GM21360 (cell line): ENCODE data around the gene SPATA13.

Experiments used
- ATAC-seq: cut with Tn5 transposase; IDR thresholded peaks from one replicate; pipeline ENCODE4 v1.9.1; 2021; ENCODE audit warnings: mild to moderate bottlenecking, moderate library complexity; ENCODE audit not compliant: unreplicated experiment

Gene SPATA13

DNA sequence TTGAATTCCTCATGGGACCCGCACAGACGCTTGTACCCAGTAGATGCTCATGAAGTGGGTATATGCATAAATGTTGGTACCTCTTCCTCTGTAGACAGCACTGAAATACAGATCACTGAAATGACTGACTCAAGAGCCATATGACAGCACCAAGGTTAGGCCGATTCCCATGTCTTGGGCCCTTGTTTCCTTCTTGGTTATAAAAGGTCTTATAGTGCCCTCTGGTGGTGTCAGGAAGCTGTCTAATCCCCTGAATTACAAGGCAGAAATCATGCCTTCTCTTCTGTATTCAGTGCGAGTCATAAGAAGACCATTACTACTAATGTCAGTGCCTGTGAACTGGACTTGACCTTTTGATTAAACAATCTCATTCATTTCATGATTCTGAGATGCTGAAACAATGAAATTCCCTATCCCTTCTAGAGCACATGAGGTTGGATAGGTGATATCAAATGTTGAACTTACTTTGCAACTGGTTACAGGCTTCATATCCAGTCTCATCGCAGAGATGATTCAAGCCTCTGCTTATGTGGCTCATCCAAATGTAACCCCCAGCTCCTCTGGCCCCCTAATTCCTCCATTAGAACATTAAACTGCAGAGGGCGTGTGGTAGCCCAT is 59.7 kb downstream of the SPATA13 start:
- ATAC-seq: no peak

DNA sequence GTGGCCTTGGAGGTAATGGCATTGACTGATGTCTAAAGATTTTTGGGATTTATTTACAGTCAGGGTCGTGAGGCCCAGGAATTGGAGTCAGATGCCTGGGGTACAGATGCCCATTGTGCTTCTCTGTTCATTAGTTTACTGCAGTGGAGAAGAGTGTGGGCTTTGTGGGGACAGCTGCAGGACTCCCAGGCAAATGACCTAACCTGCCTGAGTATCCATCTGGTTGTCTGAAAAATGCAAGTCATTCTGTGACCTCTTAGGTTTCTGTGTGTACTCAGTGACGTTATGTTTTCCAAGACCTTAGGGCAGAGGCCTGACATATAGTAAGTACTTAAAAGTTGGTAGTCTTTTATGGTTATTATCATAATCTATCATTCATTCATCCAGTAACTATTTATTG is 60.5 kb downstream of the SPATA13 start:
- ATAC-seq: no peak

DNA sequence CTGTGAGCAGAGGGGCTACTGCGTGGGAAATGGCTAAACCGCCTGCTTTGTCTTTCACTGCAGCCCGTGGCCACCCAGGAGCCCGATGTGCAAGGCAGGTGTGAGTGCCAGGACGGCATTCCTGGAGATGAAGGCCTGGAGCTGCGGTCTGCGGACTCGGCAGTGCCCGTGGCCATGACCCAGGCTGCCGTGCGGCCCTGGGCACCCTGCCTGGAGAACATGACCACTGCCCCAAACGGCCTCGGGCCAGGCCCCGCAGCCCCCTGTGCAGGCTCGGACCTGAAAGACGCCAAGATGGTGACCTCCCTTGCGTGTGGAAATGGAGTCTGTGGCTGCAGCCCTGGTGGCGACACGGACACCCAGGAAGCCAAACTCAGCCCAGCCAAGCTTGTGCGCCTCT is 62.2 kb downstream of the SPATA13 start:
- no peak for ATAC-seq

DNA sequence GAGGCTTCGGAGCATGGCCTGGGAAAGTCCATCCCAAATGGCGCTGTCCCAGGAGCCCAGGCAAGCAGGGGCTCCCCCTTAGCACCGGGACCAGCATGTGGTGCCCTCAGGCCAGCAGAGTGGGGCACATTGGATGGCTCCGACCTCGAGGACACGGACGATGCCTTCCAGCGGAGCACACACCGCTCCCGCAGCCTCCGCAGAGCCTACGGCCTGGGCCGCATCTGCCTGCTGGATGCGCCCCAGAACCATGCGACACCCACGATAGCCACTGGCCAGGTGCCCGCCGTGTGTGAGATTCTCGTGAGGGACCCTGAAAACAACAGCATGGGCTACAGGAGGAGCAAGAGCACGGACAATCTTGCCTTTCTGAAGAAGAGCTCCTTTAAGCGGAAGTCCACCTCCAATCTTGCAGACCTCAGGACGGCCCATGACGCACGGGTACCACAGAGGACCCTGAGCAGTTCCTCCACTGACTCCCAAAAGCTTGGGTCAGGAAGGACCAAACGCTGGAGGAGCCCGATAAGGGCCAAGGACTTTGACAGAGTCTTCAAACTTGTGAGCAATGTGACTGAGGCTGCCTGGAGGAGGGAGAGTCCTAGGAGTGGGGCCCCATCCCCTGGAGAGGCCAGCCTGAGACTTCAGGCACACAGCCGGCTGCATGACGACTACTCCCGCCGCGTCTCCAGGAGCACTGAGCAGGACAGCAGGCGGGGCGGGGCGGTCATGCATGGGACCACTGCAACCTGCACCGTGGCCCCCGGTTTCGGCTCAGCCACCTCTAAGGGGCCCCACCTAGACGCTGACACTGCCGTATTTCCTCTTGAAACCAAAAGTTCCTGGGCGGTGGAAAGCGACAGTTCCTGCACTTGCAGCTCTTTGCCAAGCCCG is 63.1 kb downstream of the SPATA13 start:
- no peak for ATAC-seq

DNA sequence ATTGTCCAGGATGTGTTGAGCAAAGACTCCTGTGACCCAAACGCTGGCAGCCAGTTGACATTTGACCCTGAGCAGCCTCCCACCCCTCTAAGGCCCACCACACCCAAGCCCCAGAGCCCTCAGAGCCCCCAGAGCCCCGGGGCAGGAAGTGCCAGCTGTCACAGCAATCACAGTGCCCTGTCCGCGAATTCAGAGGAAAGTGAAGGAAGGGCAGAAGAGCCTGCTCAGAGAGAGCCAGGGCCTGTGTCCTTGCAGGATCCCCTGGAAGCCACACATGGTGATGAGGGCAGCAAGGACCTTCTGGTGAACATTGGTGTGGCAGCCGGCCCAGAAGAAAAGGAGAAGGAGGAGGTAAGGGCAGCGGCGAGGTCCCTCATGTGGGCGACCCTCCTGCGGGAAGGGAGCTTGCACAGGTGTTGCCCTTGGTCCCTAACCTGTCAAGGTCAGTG is 63.7 kb downstream of the SPATA13 start:
- no peak for ATAC-seq

DNA sequence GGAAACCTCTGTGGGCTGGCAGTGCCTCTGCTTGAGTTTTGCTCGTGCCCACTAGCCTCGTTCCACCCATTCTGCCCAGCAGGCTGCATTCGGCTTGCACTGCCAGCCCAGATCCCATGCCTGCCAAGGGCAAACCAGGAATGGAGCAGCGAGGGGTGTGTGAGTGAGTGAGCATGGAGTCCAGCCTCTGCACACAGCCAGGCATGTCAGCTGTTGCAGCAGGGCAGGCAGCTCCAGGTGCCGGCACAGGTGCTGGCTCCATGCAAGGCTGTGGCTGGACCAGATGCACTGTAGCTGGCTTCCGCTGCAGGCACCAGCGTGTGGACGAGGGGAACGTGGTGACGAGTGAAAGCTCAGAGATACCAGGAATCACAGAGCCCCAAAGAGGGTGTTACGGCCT is 64.5 kb downstream of the SPATA13 start:
- no peak for ATAC-seq

DNA sequence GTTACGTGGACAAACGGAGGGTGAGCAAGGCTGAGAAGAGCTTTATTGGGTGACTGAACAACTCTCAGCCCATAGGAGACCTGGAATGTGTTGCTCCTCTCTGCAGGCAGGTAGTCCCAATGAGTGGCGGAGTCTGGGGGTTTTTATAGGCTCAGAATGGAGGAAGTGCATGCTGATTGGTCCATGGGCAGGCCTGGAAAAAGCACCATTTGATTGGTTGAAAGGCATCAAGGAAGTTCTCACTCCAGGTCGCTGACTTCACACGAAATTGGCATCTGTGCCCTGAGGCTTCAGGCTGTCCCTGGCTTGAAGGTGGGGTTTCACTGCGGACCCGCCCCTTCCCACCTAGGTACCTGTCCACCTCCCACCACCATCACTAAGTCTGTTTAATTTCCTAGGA is 65.4 kb downstream of the SPATA13 start:
- no peak for ATAC-seq

DNA sequence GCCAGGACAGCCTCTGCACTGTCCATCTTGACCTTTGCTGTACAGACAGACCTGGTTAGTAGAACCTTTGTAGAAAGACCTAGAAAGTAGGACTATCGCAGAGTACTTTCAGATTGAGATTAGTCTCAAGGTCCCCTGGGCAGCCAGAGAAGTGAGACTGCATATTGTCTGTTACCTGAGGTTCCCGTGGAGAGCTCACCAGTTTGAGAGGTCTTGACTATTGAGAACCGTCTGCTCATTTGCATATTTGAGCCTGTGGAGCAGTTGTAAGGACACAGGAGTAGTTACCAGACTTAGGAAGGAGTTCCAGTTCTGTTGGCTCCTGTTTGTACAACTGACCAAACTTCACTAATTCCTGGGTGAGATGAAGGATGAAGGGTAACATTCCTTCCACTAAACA is 66.2 kb downstream of the SPATA13 start:
- no peak for ATAC-seq

DNA sequence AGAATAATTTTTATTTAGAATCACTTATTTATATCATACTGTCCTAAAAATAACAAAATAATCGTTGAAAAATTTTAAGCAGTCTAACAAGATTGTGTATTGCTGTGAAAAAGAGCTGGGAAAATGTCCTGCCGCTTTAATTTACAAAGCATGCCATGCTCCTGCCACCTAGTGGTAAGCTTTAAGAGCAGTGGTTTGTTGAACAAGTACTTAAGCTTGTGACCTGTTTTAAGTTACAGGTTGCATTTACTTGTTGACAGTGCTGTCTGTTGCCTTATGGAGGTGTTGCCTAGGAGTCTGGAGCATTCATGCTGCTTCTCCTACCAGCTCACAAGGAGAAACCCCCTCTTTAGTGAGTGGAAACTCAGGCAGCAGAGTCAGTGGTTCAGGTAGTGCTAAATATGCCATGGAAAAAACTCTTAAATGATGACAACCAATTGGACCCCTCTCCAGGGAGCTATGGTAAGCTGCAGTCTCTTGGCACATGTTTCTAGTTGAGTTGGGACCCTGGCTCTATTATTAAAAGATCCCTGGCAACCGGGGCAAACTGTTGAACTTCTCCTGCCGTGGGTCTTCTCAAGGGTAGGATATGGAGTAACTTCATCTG is 68.4 kb downstream of the SPATA13 start:
- ATAC-seq: no peak

DNA sequence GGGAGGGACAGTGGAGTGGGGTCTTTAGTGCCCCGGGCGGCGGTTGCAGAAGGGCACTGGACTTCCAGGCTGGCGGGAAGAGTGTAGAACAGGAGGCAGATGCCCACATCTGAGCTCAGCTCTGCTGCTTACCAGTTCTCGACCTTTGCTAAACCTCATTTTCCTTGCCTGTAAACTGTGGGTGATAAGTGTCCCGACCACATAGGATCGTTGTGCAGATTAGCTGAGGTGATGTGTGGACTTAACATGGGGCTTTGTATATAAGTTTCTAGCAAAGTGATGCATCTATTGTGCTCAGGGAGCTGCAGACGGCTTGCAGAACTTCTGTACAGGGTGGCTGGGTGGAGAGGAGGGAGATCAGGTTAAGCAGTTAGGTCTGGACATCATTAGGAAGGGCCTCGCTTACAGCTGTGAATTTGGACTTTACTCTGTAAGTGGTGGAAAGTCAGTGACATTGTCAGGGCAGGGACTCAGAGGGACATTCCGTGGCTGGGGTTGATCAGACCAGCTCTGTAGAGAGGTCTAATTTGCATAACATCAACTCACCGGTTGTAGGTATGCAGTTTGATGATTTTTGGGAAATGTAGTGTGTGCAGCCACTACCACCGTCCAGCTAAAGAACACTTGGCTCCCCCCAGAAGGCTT is 70.0 kb downstream of the SPATA13 start:
- no peak for ATAC-seq

DNA sequence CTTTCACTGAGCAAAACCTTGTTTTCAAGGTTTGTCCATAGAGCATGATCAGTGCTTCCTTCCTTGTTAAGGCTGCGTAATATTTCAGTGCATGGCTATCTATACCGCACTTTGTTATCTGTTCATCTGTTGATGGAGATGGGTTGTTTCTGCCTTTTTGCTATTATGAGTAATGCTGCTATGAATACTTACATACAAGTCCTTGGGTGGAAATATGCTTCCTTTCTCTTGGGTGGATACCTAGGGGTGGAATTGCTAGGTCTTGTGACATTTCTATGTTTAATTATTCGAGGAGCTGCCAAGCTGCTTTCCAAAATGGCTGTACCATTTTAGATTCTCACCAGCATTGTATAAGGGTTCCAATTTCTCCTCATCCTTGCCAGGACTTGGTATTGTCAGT is 70.9 kb downstream of the SPATA13 start:
- ATAC-seq: no peak

DNA sequence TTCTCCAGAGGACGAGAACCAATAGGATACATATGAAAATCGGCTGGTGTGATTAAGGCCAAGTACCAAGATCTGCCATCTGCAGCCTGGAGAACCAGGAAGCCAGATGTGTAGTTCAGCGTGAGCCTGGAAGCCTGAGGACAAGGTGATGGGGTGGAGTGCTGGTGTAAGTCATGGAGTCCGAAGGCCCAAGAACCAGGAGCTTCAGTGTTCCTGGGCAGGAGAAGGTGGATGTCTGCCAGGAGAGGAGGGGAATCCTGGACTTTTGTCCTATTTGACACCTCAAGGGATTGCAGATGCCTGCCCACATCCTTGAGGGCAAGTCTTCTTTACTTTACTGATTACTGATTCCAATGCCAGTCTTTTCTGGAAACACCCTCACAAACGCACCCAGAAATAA is 71.5 kb downstream of the SPATA13 start:
- no peak for ATAC-seq

DNA sequence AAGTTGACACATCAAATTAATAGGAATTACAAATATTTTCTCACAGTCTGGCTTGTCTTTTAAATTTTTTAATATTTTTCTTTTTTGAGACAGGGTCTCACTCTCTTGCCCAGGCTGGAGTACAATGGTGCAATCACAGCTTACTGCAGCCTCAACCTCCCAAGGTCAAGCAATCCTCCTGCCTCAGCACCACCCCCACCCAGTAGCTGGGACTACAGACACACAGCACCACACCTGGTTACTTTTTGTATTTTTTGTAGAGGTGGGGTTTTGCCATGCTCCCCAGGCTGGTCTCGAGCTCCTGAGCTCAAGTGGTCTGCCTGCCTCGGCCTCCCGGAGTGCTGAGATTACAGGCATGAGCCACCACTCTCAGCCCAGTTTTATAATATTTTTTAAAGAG is 72.0 kb downstream of the SPATA13 start:
- ATAC-seq: no peak

DNA sequence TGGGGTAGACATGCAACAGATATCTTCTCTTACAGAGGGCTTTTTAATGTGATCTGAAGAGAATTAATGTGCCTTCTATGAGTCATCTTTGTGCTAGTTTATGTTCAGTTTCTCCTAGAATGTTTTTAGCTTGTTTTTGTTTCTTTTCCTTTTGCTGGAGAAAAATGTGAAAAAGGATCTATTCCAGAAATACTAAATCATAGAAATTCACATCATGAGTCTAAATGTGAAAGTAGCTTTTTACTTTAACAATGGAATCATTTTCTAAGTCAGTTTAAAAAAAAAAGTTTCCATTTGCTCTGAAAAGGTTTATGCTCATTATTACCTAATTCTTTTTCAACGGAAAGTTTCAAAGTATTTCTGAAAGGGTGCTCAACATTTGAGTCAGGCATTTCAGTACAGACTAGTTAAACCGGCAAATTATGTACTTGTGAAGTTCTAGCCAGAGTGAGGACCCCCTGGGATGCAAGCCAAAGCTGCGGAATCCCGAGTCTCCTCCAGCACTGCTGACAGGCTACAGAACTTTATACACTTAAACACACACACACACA is 72.9 kb downstream of the SPATA13 start:
- no peak for ATAC-seq

DNA sequence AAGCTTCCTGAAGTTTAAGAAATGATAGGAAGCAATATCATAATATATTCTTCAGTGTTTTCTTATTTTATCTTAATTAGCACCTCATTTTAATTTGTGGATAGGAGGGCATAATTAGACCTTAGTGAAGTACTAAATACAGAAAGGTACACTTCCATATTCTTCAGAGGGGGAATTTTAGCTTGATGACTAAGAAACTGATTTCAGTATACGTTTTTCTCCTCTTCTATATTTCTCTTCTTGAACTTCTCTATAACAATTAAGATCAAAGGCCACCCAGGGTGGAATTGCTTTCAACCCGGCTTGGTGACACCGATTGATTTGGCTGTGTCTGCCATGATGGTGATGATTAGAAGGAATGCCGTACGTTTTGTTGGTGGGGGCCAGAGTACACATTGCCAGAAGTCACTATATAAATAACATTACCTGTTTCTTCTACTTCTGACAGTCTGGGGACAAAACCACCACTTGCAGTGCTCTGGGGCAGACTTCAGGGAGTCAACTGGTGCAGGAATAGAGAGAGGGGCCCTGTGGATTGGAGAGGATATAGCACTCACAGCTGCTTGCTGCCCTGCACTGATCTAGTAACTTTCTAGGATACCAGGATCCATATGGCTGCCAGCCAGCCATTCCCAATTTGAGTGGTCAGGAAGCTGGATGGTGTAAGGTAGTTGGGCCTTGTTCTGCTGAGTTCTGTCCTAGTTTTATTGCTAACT is 73.8 kb downstream of the SPATA13 start:
- no peak for ATAC-seq

DNA sequence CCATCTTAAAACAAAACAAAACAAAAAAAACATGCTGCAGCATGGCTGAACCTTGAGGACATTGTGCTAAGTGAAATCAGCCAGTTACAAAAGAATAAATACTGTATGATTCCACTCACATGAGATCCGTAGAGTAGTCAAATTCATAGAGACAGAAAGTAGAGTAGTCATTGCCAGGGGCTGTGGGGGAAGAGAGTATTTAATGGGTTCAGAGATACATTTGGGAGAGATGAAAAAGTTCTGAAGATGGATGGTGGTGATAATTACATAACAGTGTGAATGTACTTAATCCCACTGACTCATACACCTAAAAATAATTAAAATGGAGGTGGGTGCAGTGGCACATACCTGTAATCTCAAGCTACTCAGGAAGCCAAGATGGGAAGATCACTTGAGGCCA is 76.8 kb downstream of the SPATA13 start:
- ATAC-seq: no peak

DNA sequence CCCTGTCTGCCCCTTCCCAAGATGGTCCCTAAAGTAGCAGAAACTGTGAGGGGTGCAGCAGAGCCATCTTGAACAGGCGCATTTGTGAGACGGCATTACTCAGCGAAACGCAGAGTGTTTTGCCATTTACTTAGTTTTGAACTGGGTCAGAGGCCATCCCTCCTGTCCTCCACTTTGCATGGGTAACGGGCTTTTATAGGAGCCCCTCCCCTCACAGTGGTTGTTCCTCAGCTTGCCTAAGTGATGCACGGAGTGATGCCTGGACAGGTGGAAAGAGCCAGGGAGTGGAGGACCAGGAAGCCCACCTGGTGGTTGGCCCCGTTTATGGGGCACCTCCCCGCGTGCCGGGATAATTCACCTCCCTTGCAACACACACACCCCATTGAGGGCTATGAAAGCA is 80.8 kb downstream of the SPATA13 start:
- ATAC-seq: no peak

DNA sequence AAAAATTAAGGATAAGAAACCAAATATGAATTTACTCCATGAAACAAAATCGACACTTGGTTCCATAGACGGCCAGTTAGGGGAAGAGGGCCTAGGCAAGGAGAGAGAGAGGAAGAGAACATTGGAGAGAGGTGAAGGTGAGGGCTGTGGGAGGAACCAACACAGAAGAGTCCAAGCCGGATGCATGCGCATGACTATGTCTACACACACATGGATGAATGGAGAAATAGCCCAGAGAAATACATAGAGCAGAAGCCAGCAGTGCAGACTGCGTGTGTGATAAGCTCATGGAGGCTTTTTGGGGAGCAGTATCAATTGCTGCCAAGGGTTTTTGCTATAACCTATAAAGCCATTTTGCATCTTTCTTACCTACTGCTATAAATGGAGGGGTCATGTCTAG is 81.6 kb downstream of the SPATA13 start:
- no peak for ATAC-seq

DNA sequence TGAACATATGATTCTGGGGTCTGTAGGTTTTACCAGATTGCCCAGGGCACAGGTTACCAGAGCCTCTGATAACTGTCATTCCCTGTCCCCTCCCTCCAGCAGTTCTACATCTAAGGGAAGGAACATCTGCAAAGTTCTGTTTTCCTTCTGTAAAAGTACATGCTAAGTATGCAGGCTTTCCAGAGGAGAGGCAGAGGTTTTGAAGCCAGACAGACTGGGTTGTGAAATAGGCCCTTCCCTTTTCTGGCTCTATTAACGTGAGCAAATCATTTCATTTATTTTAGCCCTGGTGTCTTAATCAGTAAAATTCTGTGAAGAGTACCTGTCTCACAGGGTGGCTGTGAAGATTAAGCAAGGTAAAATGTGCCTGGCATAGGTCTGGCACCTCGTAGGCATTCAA is 82.8 kb downstream of the SPATA13 start:
- ATAC-seq: no peak

DNA sequence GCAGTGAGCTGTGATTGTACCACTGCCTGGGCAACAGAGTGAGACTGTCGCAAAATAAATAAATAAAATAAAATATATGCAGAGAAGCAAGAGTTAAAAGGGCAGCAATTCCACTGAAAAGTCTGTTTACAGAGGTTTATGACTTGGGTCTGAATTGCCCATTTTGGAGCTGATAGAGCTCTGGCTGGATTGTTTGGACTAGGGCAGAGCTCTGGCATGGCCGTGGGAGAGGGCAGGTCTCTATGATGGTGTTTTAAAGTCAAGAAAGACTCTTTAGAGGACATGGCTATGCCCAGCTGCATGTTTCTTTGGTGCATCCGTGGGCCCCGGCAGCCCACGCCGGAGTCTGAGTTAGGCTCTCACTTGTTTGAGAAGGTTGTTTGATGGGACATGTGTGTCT is 84.3 kb downstream of the SPATA13 start:
- ATAC-seq: no peak

DNA sequence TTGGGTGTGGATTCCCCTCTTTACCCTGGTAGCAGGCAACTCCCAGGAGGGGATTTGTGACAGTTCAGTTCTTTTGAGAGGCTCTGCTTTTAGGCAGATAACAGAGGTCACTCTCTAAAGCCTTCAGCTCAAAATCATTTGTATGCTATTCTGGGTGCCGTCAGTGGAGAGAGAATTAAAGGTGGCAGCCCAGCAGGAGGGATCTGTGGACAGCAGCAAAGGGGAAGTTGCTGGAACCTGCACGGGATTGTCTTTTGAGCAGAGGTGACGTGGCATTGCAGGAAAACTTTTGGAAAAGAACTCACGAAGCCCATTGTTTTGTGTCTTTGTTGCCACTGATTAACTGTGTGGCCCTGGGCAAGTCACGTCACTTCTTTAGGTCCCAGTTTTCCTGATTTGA is 86.5 kb downstream of the SPATA13 start:
- no peak for ATAC-seq
